GM10266 (cell line): ENCODE results near the gene TROAP.
A peak's percentile ranks its signal among the peaks of the same experiment; 100 is the strongest.

Experiments
- DNase-seq: peaks from one replicate; pipeline ENCODE4 v3.0.0; 2012; ENCODE audit errors: extremely low spot score
- TF ChIP-seq, protein P1 (sequence below): IDR thresholded peaks from 2 replicates; pipeline ENCODE4 v1.5.1; 2012; ENCODE audit warnings: mild to moderate bottlenecking, low read depth; ENCODE audit not compliant: control insufficient read depth, insufficient read depth; ENCODE audit errors: missing control alignments

Gene TROAP, protein sequence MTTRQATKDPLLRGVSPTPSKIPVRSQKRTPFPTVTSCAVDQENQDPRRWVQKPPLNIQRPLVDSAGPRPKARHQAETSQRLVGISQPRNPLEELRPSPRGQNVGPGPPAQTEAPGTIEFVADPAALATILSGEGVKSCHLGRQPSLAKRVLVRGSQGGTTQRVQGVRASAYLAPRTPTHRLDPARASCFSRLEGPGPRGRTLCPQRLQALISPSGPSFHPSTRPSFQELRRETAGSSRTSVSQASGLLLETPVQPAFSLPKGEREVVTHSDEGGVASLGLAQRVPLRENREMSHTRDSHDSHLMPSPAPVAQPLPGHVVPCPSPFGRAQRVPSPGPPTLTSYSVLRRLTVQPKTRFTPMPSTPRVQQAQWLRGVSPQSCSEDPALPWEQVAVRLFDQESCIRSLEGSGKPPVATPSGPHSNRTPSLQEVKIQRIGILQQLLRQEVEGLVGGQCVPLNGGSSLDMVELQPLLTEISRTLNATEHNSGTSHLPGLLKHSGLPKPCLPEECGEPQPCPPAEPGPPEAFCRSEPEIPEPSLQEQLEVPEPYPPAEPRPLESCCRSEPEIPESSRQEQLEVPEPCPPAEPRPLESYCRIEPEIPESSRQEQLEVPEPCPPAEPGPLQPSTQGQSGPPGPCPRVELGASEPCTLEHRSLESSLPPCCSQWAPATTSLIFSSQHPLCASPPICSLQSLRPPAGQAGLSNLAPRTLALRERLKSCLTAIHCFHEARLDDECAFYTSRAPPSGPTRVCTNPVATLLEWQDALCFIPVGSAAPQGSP

DNA sequence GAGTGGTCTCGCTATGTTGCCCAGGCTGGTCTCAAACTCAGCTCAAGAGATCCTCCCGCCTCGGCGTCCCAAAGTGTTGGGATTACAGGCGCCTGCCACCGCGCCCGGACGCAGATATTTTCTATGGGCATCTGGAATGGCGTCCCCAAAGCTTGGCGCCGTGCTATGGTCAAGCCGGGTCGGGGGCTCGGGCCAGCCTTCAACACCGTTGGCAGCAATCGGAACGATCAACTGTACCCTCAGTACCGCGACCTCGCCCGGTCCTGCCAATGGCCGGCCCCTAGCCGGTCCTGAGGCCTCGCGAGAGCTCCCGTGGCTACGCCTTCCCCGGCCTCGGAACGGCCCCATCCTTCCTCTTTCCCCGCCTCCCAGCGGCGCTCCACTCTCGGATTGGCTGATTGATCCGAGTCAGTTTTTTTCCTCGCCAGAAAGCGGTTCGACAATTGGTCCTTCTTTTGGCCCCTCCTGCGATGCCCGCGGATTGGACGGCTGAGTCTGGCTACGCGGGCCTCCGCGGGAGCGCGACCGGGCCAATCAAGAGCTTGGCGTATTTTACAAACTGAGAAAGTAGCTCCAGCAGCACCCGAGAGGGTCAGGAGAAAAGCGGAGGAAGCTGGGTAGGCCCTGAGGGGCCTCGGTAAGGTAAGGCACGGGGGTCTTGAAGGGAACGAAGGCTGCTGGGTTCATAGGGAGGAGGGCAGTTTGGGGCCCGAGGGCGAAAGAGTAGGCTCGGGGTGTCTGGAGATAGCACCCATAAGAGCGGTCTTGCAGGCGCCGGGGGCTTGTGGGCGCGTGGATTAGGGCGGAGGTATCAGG, at the start of gene TROAP:
Gene TROAP, plus strand, starts transcription at position 548 of the 816 bp plus-strand sequence. CDS start 354 bp downstream, outside the sequence.
- peak; percentile 98 for DNase-seq
- TF ChIP-seq, protein P1, sequence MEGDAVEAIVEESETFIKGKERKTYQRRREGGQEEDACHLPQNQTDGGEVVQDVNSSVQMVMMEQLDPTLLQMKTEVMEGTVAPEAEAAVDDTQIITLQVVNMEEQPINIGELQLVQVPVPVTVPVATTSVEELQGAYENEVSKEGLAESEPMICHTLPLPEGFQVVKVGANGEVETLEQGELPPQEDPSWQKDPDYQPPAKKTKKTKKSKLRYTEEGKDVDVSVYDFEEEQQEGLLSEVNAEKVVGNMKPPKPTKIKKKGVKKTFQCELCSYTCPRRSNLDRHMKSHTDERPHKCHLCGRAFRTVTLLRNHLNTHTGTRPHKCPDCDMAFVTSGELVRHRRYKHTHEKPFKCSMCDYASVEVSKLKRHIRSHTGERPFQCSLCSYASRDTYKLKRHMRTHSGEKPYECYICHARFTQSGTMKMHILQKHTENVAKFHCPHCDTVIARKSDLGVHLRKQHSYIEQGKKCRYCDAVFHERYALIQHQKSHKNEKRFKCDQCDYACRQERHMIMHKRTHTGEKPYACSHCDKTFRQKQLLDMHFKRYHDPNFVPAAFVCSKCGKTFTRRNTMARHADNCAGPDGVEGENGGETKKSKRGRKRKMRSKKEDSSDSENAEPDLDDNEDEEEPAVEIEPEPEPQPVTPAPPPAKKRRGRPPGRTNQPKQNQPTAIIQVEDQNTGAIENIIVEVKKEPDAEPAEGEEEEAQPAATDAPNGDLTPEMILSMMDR, result no peak

- TF ChIP-seq, protein P1, result no peak
- no peak for DNase-seq
Observed at GRCh38 chr12:49273726-49274395, 49.2 kb upstream of the TROAP start.

DNA sequence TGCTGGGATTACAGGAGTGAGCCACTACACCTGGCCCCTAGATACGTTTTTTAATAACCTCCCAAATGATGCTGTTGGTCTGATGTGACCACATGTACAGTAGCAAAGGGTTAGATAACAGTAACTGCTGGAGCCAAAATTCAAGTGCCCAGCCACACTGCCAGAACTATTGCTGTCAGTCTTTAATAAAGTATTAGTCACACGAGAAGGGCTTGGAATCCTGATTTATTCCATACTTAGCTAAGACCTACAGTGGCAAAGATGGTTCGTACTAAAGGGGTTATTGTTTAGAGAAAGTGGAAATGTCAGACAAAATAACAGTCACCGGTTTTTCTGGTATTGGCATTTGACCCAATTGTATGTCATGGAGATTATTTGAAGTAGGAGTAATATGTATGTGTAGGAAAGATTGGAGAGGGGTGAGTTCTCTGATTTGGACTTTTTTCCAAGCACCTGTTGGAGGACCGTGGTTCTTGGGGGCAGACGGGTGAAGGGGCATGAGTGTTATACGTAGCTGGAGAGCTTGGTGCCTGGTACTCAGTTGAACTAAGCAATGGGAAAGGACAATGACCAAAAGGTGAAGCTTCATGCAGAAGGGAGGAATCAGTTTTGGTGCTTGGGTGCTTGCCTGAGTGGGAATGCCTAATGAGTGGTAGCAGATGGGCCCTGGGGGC, 48.5 kb upstream of the TROAP start:
- TF ChIP-seq, protein P1, result no peak
- DNase-seq, result no peak

DNA sequence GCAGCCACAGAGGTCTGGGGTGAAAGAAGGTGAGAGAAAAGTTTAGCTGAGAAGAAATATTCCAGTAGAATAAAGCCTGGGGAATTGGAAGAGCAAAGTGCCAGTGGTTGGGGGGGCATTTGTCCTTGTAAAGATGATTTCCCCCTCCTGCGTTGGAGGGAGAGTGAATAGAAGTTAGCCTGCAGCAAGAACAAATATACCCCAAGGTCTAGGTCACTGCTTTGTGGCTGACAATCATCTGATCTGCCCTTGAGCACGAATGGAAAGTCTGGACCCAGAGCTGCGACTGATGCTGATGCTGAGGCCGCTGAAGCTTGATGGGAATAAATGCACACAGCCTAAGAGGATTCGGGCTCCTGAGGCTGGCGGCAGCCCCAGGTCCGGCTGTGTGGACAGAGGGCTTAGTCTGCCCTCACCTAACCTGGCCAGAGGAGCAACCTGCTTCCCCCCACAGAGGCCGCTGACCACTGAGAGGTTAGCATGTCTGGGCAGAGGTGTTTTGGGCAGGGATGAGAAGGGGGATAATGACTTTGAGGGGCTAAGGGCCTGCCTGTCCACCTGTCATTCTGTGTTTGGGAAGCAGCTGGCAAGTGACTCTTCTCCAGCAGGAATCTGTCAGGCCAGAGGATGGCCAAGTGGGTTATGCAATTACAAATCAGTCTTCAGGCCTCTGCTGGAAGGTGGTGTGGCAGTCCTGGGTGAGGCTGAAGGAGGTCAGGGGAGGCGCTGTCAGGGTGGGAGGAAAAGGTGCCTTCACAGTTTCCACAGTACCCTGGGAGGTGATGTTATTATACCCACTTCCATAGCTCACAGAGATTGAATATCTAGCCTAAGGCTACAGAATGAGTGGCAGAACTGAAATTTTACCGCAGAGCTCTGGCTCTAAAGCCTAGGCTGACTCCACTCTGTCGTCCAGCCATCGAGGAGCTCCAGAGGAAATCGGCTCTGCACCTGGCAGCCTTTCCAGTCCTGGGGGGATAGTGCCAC, 46.5 kb upstream of the TROAP start:
- no peak for DNase-seq

DNA sequence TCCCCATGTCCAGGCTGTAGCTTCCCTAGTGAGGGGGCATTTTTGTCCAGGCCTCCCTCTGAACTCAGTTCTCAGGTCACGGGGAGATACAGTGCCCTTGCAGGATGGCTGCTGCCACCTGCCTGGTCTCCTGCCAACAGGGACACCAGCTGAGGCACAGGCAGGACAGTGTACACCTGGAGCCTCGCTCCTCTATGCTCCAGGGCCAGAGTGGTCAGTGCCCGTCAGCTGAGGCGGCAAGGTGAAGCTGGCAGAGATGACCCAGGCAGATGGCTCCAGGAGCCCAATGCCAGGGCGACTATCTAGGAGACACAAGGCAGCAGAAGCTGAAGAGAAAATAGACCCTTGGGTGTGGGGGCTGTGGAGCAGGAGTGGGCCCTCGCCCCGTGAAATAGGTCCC, 45.6 kb upstream of the TROAP start:
- DNase-seq, result no peak
- TF ChIP-seq, protein P1, result no peak

More for the DNA sequence above, 46.5 kb upstream of the TROAP start:
- TF ChIP-seq, protein P1, result no peak
